B cell (primary cell): ENCODE results near the gene SMLR1. TPM values are rescaled to one million over a fixed set of nuclear protein-coding genes. Genes with fewer than 3 reads are reported as not detected.

Experiments
- ATAC-seq: fragments of 200-7000 bp; cut with Tn5 transposase; one replicate; pipeline ENCODE4 v1.10.0; 2021; ENCODE audit warnings: low read depth, mild to moderate bottlenecking, moderate number of reproducible peaks, moderate library complexity
- CTCF ChIA-PET: fragments of 350-600 bp; sonication (Branson Sonifier 250); formaldehyde crosslinking; loops from one replicate; lab custom pipeline; 2021; ENCODE audit warnings: antibody characterized with exemption, inconsistent platforms; lab: Charles Lee
- POLR2A ChIA-PET: fragments of 350-600 bp; sonication (Branson Sonifier 250); formaldehyde crosslinking; loops from one replicate; lab custom pipeline; 2021; ENCODE audit warnings: antibody characterized with exemption; lab: Charles Lee
- DNase-seq: peaks from one replicate; pipeline ENCODE4 v3.0.0; 2013
- H2AFZ ChIP-seq: 2 replicates; pipeline ENCODE4 v1.6.1; 2012; ENCODE audit warnings: mild to moderate bottlenecking, low read depth, low read length; ENCODE audit not compliant: insufficient read depth, poor library complexity, severe bottlenecking
- H3K27ac ChIP-seq, 2 donors: 1 replicate in 1 of 2; 2 replicates in 1 of 2; pipeline ENCODE4 v1.5.1; 2012 to 2013; ENCODE audit warnings: low read length in 2 of 2, mild to moderate bottlenecking in 2 of 2, moderate library complexity in 1 of 2
- H3K27me3 ChIP-seq, 4 experiments: fragments of 200-600 bp in 1 of 4; sonication (generic) in 1 of 4; replicated peaks in 1 of 4; 1 replicate in 2 of 4; 2 replicates in 2 of 4; pipeline versions ENCODE4 v1.6.1 to v1.7.0; 2013 to 2016; ENCODE audit warnings: low read length in 3 of 4, mild to moderate bottlenecking in 2 of 4, mixed read lengths in 1 of 4, moderate library complexity in 1 of 4; ENCODE audit not compliant: insufficient read depth in 4 of 4, control insufficient read depth in 3 of 4; ENCODE audit errors: control extremely low read depth in 1 of 4
- H3K36me3 ChIP-seq, 2 experiments: replicated peaks in 1 of 2; 1 replicate in 1 of 2; 2 replicates in 1 of 2; pipeline versions ENCODE4 v1.6.1 to v1.7.1; 2013; ENCODE audit warnings: low read length in 1 of 2; ENCODE audit not compliant: insufficient read depth in 2 of 2, control insufficient read depth in 1 of 2; ENCODE audit errors: control extremely low read depth in 1 of 2, extremely low read depth in 1 of 2
- H3K4me1 ChIP-seq, 2 donors: fragments of 200-600 bp in 1 of 2; sonication (generic) in 1 of 2; 1 replicate in 1 of 2; 2 replicates in 1 of 2; pipeline versions ENCODE4 v1.5.1 to v1.6.1; 2013 to 2017; ENCODE audit warnings: low read length in 2 of 2; ENCODE audit not compliant: control insufficient read depth in 2 of 2, insufficient read depth in 2 of 2
- H3K4me2 ChIP-seq: replicated peaks from 2 replicates; pipeline ENCODE3; 2012; ENCODE audit warnings: mild to moderate bottlenecking, low read depth, low read length; ENCODE audit not compliant: poor library complexity, severe bottlenecking
- H3K4me3 ChIP-seq, 5 experiments: fragments of 200-600 bp in 1 of 5; sonication (generic) in 1 of 5; 1 replicate in 3 of 5; 2 replicates in 2 of 5; pipeline versions ENCODE4 v1.5.1 to v1.7.0; 2011 to 2016; ENCODE audit warnings: low read length in 4 of 5, mild to moderate bottlenecking in 4 of 5, low read depth in 2 of 5, control low read depth in 1 of 5, moderate library complexity in 1 of 5; ENCODE audit not compliant: insufficient read depth in 1 of 5; ENCODE audit errors: control extremely low read depth in 1 of 5, extremely low read depth in 1 of 5
- H3K79me2 ChIP-seq: fragments of 200-600 bp; sonication (generic); one replicate; pipeline ENCODE4 v1.6.0; 2016; ENCODE audit warnings: low read length; ENCODE audit not compliant: control insufficient read depth, insufficient read depth
- H3K9ac ChIP-seq: fragments of 200-600 bp; sonication (generic); 2 replicates; pipeline ENCODE4 v1.6.1; 2017; ENCODE audit warnings: mild to moderate bottlenecking, low read length, moderate library complexity
- H3K9me3 ChIP-seq, 3 donors: one replicate each; pipeline versions ENCODE4 v1.6.1 to v1.7.1; 2013; ENCODE audit warnings: low read length in 2 of 3; ENCODE audit not compliant: control insufficient read depth in 2 of 3, insufficient read depth in 1 of 3; ENCODE audit errors: control extremely low read depth in 1 of 3
- H4K20me1 ChIP-seq: 2 replicates; pipeline ENCODE4 v1.6.0; 2012; ENCODE audit warnings: mild to moderate bottlenecking, low read length; ENCODE audit not compliant: insufficient read depth, control insufficient read depth, poor library complexity, severe bottlenecking
- H3K27ac Mint-ChIP-seq: one replicate; pipeline ENCODE4 v1.8.0; 2021; ENCODE audit warnings: mixed read lengths
- H3K27me3 Mint-ChIP-seq: one replicate; pipeline ENCODE4 v1.8.0; 2021; ENCODE audit warnings: mixed read lengths
- H3K4me1 Mint-ChIP-seq: one replicate; pipeline ENCODE4 v1.8.0; 2021; ENCODE audit warnings: mixed read lengths
- H3K4me3 Mint-ChIP-seq: one replicate; pipeline ENCODE4 v1.8.0; 2021; ENCODE audit warnings: mixed read lengths
- H3K9me3 Mint-ChIP-seq: one replicate; pipeline ENCODE4 v1.8.0; 2022; ENCODE audit warnings: mixed read lengths; ENCODE audit not compliant: insufficient read depth
- CTCF ChIP-seq: fragments of 200-600 bp; IDR thresholded peaks from one replicate; pipeline ENCODE4 v1.8.0; 2022; ENCODE audit warnings: antibody characterized with exemption, mild to moderate bottlenecking
- EZH2 ChIP-seq: IDR thresholded peaks from 2 replicates; pipeline ENCODE4 v1.6.1; 2012; ENCODE audit warnings: borderline replicate concordance, low read depth, mild to moderate bottlenecking, moderate library complexity, low read length; ENCODE audit not compliant: insufficient read depth, poor library complexity, severe bottlenecking
- WGBS: methylation state at CpG from one replicate; pipeline ENCODE4 v1.1.5; 2013; ENCODE audit warnings: missing lambda C conversion rate; ENCODE audit not compliant: insufficient coverage; 5-methylcytosine and 5-hydroxymethylcytosine counted together
- intact Hi-C: fragments of 100-400 bp; cut with micrococcal nuclease; formaldehyde crosslinking; loops from one replicate; pipeline ENCODE4 v1.10.0; 2022
- polyA plus RNA-seq: library from polyadenylated mRNA; depleted of rRNA; stranded (reverse); fragments of >200 nt; gene quantifications from 2 replicates; pipeline ENCODE4 v1.2.3, GENCODE V29; 2012
- total RNA-seq, 2 donors: library from RNA; stranded (reverse); fragments of 120-200 nt in 1 of 2; gene quantifications; 1 replicate in 1 of 2; 2 replicates in 1 of 2; pipeline versions ENCODE4 v1.2.3 to v1.2.4, GENCODE V29; 2013 to 2022

SMLR1 gene
- total and polyA plus RNA-seq, 2 donors (not counting 1 experiment from before 2014, with no cell fraction given), result not detected

GRCh38 chr6:130838250-130838860, 11.1 kb downstream of the SMLR1 start:
- Histone ChIP-seq H3K9ac (no peak overlapping the region), H2AFZ (no peak overlapping the region), H3K36me3 (peaks cover 0 to 10% of the 10 kb centered on the region in 2 experiments), H3K4me2 (no peak overlapping the region), H3K9me3 (no peaks in the 10 kb centered on the region), H3K27me3 (no peaks in the 10 kb centered on the region), H3K4me3 (no peak overlapping the region), H3K79me2 (no peaks in the 10 kb centered on the region), H3K4me1 (no peaks in the 10 kb centered on the region), H3K27ac (no peak overlapping the region), H4K20me1 (no peaks in the 10 kb centered on the region)
- Mint-ChIP-seq H3K4me1 (no peaks in the 10 kb centered on the region), H3K27ac (no peak overlapping the region), H3K9me3 (no peaks in the 10 kb centered on the region), H3K4me3 (no peak overlapping the region), H3K27me3 (no peaks in the 10 kb centered on the region)
- ChIA-PET POLR2A (no interaction called here), CTCF (no interaction called here)
- DNase-seq (no peak), ATAC-seq (no peak)
- intact Hi-C loops, result no loop called here
- 100% methylated on average over 1 of the region's 6 CpGs for WGBS
- TF ChIP-seq CTCF, result no peak
- no peak for TF ChIP-seq EZH2

DNA sequence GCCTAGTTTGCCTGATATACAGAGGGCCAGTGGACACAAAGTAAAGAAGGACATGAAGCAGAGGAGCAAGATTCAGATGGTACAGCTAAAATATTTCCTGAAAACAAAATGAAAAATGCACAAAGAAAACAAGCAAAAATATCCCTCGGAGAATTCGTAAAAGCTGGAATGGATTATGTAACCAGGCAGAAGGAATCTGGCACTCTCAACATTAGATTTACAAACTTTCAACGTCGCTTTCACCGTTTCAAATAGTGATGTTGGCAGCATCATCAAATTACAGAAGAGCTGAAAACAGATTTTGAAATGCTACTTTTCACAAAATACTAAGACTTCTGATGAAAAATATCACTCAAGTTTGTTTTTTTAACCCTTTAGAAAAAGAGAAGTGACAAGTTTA, 11.7 kb downstream of the SMLR1 start:
- 100% methylated on average over 2 of the region's 5 CpGs for WGBS
- H3K27ac ChIP-seq, result no peak overlapping the region
- H2AFZ ChIP-seq, result no peak overlapping the region
- intact Hi-C loops, result no loop called here
- no peaks in the 10 kb centered on the region for H3K79me2 ChIP-seq
- Mint-ChIP-seq H3K27me3 (no peaks in the 10 kb centered on the region), H3K4me1 (no peaks in the 10 kb centered on the region), H3K27ac (no peak overlapping the region), H3K9me3 (no peaks in the 10 kb centered on the region), H3K4me3 (no peak overlapping the region)
- no peak for DNase-seq
- no peak overlapping the region for H3K9ac ChIP-seq
- no peaks in the 10 kb centered on the region for H3K4me1 ChIP-seq
- CTCF ChIA-PET, result no interaction called here
- no peak for TF ChIP-seq CTCF
- TF ChIP-seq EZH2, result no peak
- H3K4me3 ChIP-seq, result no peak overlapping the region
- POLR2A ChIA-PET, result no interaction called here
- H3K36me3 ChIP-seq, result peaks cover 0 to 10% of the 10 kb centered on the region in 2 experiments
- H4K20me1 ChIP-seq, result no peaks in the 10 kb centered on the region
- no peak overlapping the region for H3K4me2 ChIP-seq
- H3K9me3 ChIP-seq, result no peaks in the 10 kb centered on the region
- ATAC-seq, result no peak
- no peaks in the 10 kb centered on the region for H3K27me3 ChIP-seq
